ENCODE results near the gene ERI2. TPM values are rescaled to one million over a fixed set of nuclear protein-coding genes. Genes with fewer than 3 reads are reported as not detected.

ERI2 gene
- total and polyA plus RNA-seq, 4 donors, result 5.9 to 29.7 (median 10.9) TPM

DNA sequence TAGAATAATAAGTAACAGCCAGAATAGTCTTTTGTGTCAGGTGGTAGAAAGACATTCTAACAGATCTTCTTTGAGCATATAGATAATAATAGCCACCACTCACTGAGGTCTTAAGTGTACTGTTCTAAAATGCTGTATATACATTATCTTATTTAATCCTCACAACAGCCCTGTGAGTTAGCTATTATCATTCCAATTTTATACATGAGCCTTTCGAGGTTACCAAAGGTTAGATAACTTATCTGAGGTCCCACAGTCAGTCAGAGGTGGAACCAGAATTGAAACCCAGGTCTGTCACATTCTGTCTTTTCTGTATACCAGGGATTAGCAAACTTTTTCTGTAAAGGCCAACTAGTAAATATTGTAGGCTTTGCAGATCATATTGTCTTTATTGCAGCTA, 23.3 kb upstream of the ERI2 start:
- peaks cover 0 to 20% (median 7%) of the 10 kb centered on the region in 4 donors for H3K36me3 ChIP-seq (ENCODE audit: control insufficient read depth in 4 of 4, insufficient read depth in 4 of 4, low read length in 4 of 4)
- no peaks in the 10 kb centered on the region for H3K27me3 ChIP-seq (ENCODE audit: control insufficient read depth in 3 of 3, insufficient read depth in 3 of 3, low read length in 2 of 3)
- no peak for DNase-seq
- no peak overlapping the region for H3K9ac ChIP-seq (ENCODE audit: insufficient read depth in 1 of 2, low read length in 2 of 2)
- H3K27ac ChIP-seq (ENCODE audit: low read depth in 1 of 2, low read length in 1 of 2), result no peak overlapping the region
- H3K4me1 ChIP-seq (ENCODE audit: control insufficient read depth in 5 of 5, insufficient read depth in 5 of 5, low read length in 5 of 5), result peaks cover 0 to 4% (median 0%) of the 10 kb centered on the region in 5 donors
- 94% methylated on average over 1 of the region's 1 CpG for WGBS, 2 donors
- no peaks in the 10 kb centered on the region for H3K9me3 ChIP-seq (ENCODE audit: control insufficient read depth in 4 of 4, insufficient read depth in 3 of 4, low read length in 3 of 4)
- no peak overlapping the region for H3K4me3 ChIP-seq
- TF ChIP-seq, protein P1, sequence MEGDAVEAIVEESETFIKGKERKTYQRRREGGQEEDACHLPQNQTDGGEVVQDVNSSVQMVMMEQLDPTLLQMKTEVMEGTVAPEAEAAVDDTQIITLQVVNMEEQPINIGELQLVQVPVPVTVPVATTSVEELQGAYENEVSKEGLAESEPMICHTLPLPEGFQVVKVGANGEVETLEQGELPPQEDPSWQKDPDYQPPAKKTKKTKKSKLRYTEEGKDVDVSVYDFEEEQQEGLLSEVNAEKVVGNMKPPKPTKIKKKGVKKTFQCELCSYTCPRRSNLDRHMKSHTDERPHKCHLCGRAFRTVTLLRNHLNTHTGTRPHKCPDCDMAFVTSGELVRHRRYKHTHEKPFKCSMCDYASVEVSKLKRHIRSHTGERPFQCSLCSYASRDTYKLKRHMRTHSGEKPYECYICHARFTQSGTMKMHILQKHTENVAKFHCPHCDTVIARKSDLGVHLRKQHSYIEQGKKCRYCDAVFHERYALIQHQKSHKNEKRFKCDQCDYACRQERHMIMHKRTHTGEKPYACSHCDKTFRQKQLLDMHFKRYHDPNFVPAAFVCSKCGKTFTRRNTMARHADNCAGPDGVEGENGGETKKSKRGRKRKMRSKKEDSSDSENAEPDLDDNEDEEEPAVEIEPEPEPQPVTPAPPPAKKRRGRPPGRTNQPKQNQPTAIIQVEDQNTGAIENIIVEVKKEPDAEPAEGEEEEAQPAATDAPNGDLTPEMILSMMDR (IDR thresholded peaks at IDR 0.05; ENCODE audit: control extremely low read depth, extremely low read depth), result no peak
- ATAC-seq (ENCODE audit: insufficient read depth, low FRiP score), result no peak

DNA sequence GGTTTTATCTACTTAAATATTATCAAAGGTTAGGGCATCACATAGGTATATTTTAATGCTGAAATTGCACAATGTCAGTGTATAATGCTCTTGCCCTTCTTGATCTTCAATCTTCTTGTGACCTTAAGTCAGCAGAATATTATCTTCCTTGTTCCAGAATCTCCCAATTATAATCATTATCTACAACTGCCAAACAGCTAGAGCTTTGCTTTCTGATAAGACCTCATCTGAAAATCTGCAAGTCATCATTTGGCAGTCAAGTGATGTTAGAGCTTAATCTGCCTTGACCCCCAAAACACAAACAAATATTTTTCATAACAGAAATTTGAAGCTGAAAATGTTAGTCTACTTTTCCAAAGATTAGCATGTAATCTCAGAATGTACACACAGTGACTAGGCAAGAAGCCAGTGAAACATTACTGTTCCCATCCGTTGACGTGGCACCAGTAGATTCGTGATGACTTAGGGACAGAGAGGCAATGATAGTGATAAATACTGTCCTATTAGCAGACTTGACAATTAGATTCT, 19.8 kb upstream of the ERI2 start:
- H3K27ac ChIP-seq (ENCODE audit: low read depth in 1 of 2, low read length in 1 of 2), result no peak overlapping the region
- H3K27me3 ChIP-seq (ENCODE audit: control insufficient read depth in 3 of 3, insufficient read depth in 3 of 3, low read length in 2 of 3), result no peaks in the 10 kb centered on the region
- 75 to 79% methylated on average over 3 of the region's 3 CpGs for WGBS, 2 donors
- peak in 2 of 3 donors; percentile 78 to 82 for DNase-seq
- no peak for ATAC-seq (ENCODE audit: insufficient read depth, low FRiP score)
- H3K4me3 ChIP-seq, result no peak overlapping the region
- no peak overlapping the region for H3K9ac ChIP-seq (ENCODE audit: insufficient read depth in 1 of 2, low read length in 2 of 2)
- H3K4me1 ChIP-seq (ENCODE audit: control insufficient read depth in 5 of 5, insufficient read depth in 5 of 5, low read length in 5 of 5), result peaks cover 0 to 4% (median 0%) of the 10 kb centered on the region in 5 donors
- H3K9me3 ChIP-seq (ENCODE audit: control insufficient read depth in 4 of 4, insufficient read depth in 3 of 4, low read length in 3 of 4), result no peaks in the 10 kb centered on the region
- TF ChIP-seq, protein P1 (IDR thresholded peaks at IDR 0.05; ENCODE audit: control extremely low read depth, extremely low read depth), result no peak
- peaks cover 0 to 25% (median 2%) of the 10 kb centered on the region in 4 donors for H3K36me3 ChIP-seq (ENCODE audit: control insufficient read depth in 4 of 4, insufficient read depth in 4 of 4, low read length in 4 of 4)

DNA sequence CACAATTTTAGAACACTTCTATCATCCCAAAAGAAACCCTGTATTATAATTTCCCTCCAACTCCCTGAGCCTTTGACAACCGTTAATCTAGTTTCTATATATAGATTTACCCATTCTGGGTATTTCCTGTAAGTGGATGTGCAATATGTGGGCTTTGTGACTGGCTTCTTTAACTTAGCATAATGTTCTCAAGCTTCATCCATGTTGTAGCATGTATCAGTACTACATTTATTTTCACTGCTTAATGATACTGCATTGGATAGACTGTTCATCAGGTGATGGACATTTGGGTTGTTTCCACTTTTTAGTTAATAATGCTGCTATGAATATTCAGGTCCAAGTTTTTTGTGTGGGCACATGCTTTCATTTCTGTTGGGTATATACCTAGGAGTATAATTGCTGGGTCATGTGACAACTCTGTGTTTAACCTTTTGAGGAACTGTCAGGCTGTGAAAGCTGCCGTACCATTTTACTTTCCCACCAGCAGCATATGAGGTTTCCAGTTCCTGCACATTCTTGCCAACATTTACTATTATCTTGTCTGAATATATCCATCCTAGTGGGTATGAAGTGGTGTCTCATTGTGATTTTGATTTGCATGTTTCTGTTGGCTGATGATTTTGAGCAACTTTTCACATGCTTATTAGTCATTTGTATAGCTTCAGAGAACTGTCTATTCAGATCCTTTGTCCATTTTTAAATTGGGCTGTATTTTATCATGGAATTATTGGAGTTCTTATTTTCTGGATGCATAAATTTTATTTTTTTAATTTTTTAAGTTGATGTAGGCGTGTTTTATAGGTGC, 16.5 kb upstream of the ERI2 start:
- no peak overlapping the region for H3K4me3 ChIP-seq
- H3K36me3 ChIP-seq (ENCODE audit: control insufficient read depth in 4 of 4, insufficient read depth in 4 of 4, low read length in 4 of 4), result peaks cover 0 to 21% (median 5%) of the 10 kb centered on the region in 4 donors
- TF ChIP-seq, protein P1 (IDR thresholded peaks at IDR 0.05; ENCODE audit: control extremely low read depth, extremely low read depth), result no peak

More for the DNA sequence above, 16.5 kb upstream of the ERI2 start:
- Histone ChIP-seq H3K4me1 (ENCODE audit: control insufficient read depth in 5 of 5, insufficient read depth in 5 of 5, low read length in 5 of 5) (peaks cover 0 to 4% (median 0%) of the 10 kb centered on the region in 5 donors), H3K27ac (ENCODE audit: low read depth in 1 of 2, low read length in 1 of 2) (no peak overlapping the region), H3K27me3 (ENCODE audit: control insufficient read depth in 3 of 3, insufficient read depth in 3 of 3, low read length in 2 of 3) (no peaks in the 10 kb centered on the region), H3K9ac (ENCODE audit: insufficient read depth in 1 of 2, low read length in 2 of 2) (no peak overlapping the region), H3K9me3 (ENCODE audit: control insufficient read depth in 4 of 4, insufficient read depth in 3 of 4, low read length in 3 of 4) (no peaks in the 10 kb centered on the region)
- DNase-seq (no peak), ATAC-seq (ENCODE audit: insufficient read depth, low FRiP score) (no peak)
- 53 to 74% methylated on average over 3 of the region's 3 CpGs for WGBS, 2 donors

Measured in lung (tissue), 12 donors.